Measurements from ENCODE around the gene SPDYE3.
"Not testable (repeated sequence)": the region's sequence is repeated elsewhere in the genome, so short reads cannot be mapped to it uniquely, and the experiment has no call there.

SPDYE3 gene

GRCh38 chr7:100271716-100272537 is 35.6 kb upstream of the SPDYE3 start:
- TF ChIP-seq, protein P1, sequence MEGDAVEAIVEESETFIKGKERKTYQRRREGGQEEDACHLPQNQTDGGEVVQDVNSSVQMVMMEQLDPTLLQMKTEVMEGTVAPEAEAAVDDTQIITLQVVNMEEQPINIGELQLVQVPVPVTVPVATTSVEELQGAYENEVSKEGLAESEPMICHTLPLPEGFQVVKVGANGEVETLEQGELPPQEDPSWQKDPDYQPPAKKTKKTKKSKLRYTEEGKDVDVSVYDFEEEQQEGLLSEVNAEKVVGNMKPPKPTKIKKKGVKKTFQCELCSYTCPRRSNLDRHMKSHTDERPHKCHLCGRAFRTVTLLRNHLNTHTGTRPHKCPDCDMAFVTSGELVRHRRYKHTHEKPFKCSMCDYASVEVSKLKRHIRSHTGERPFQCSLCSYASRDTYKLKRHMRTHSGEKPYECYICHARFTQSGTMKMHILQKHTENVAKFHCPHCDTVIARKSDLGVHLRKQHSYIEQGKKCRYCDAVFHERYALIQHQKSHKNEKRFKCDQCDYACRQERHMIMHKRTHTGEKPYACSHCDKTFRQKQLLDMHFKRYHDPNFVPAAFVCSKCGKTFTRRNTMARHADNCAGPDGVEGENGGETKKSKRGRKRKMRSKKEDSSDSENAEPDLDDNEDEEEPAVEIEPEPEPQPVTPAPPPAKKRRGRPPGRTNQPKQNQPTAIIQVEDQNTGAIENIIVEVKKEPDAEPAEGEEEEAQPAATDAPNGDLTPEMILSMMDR (IDR thresholded peaks at IDR 0.05; ENCODE audit: low read length, missing control alignments) = peak; percentile 15
- DNase-seq (ENCODE audit: low read depth) = peak; percentile 97
- H3K4me3 ChIP-seq (replicated peaks; ENCODE audit: low read depth, low read length) = peak overlapping the region; percentile 63

GRCh38 chr7:100272538-100272902 is 35.0 kb upstream of the SPDYE3 start:
- DNase-seq (ENCODE audit: low read depth) = not testable (repeated sequence)
- peak overlapping the region; percentile 63 for H3K4me3 ChIP-seq (replicated peaks; ENCODE audit: low read depth, low read length)

GRCh38 chr7:100275120-100275519 is 32.4 kb upstream of the SPDYE3 start:
- H3K4me3 ChIP-seq (replicated peaks; ENCODE audit: low read depth, low read length) = no peak overlapping the region
- TF ChIP-seq, protein P1 (IDR thresholded peaks at IDR 0.05; ENCODE audit: low read length, missing control alignments) = no peak
- no peak for DNase-seq (ENCODE audit: low read depth)

- H3K4me3 ChIP-seq (replicated peaks; ENCODE audit: low read depth, low read length); DNase-seq (ENCODE audit: low read depth): not testable (repeated sequence)
Observed at GRCh38 chr7:100276126-100276525, 31.4 kb upstream of the SPDYE3 start.

DNA sequence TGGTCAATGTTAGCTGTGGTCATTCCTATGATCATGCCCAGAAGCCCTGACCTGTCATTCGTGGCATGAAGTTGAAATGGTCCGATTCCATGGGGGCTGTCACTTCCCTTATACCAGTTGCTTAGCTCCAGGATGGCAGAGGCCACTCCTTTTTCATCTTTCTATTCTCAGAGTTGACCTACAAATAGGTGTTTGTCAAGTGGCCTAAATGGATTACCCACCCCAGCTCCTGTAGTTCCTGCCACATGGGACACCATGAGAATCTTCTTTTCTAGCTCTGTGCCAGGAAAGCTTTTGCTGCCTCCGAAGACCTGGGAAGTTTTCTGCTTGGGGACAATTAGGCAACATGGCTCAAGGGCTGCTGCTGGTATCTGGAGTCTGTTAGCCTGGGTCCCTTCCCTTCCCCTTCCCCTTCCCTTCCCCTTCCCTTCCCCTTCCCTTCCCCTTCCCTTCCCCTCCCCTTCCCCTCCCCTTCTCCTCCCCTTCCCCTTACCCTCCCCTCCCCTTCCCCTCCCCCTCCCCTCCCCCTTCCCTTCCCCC is 25.4 kb upstream of the SPDYE3 start:
- not testable (repeated sequence) for H3K4me3 ChIP-seq (replicated peaks; ENCODE audit: low read depth, low read length); DNase-seq (ENCODE audit: low read depth)

GRCh38 chr7:100283147-100283546 is 24.4 kb upstream of the SPDYE3 start:
- H3K4me3 ChIP-seq (replicated peaks; ENCODE audit: low read depth, low read length); DNase-seq (ENCODE audit: low read depth): not testable (repeated sequence)

DNA sequence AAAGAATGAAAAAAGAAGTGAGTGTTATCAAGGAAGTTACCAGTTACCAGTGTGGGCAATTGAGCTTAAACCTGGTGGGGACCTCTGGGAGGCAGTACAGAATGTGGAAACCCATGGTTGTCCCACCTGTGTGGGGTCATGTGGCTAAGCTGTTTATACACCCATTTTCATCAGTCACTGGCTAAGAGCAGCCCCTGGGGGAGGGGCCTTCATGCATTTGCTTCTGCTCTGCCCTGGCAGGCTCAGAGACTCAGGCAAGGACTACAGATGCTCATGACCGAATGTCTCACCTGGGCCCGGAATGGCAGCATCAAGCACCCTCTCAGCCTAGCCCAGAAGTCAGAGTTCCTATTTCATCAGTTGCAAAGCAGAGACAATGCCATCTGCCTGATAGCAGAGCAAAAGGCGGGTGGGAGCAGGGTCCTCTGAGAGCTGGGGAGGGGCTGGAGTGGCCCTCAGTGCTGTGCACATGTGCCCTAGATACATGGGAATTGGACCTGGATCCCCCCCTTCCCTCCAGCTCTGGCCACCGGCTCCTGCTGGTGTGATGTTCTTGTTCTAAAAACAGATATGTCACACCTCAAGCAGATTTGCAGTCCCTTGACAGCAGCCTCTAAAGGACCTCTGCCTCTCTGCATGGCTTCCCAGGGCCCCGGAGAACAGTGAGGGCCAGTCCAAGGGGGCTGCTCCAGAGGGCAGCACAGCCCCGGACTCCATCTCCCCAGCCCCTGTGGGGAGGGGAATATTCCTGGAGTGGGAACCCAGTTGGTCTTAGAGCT is 20.1 kb upstream of the SPDYE3 start:
- DNase-seq (ENCODE audit: low read depth); H3K4me3 ChIP-seq (replicated peaks; ENCODE audit: low read depth, low read length): not testable (repeated sequence)

GRCh38 chr7:100288258-100288657 is 19.2 kb upstream of the SPDYE3 start:
- DNase-seq (ENCODE audit: low read depth); H3K4me3 ChIP-seq (replicated peaks; ENCODE audit: low read depth, low read length): not testable (repeated sequence)

GRCh38 chr7:100292162-100292561 is 15.3 kb upstream of the SPDYE3 start:
- not testable (repeated sequence) for H3K4me3 ChIP-seq (replicated peaks; ENCODE audit: low read depth, low read length); DNase-seq (ENCODE audit: low read depth)

DNA sequence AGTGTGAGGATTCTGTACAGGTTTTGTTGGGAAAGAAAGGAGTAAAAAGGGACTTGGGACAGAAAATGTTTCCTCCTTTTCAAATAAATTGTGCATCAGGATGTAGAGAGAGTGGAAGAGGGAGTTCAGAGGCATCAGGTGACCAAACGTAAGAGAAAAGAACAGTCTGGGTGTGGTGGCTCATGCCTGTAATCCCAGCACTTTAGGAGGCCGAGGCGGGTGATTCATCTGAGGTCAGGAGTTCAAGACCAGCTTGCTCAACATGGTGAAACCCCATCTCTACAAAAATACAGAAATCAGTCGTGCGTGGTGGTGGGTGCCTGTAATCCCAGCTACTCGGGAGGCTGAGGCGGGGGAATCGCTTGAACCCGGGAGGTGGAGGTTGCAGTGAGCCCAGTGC is 12.2 kb upstream of the SPDYE3 start:
- DNase-seq (ENCODE audit: low read depth) = peak; percentile 18
- not testable (repeated sequence) for H3K4me3 ChIP-seq (replicated peaks; ENCODE audit: low read depth, low read length)

- H3K4me3 ChIP-seq (replicated peaks; ENCODE audit: low read depth, low read length); DNase-seq (ENCODE audit: low read depth): not testable (repeated sequence)
Observed at GRCh38 chr7:100297852-100298631, 9.5 kb upstream of the SPDYE3 start.

DNA sequence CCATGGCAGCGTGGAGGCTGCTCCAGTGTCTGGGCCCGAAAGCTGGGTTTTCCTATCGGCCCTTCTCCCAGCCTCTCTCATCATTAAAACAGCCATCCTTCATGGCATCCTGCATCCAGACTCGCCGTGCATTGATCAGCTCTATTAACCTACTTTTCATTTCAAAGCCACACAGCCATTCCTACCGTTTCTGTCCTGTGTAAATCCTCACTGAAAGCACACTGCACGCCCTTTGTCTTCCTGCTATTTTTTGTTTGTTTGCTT is 8.9 kb upstream of the SPDYE3 start:
- not testable (repeated sequence) for H3K4me3 ChIP-seq (replicated peaks; ENCODE audit: low read depth, low read length); DNase-seq (ENCODE audit: low read depth)

GRCh38 chr7:100304526-100304925 is 3.0 kb upstream of the SPDYE3 start:
- not testable (repeated sequence) for H3K4me3 ChIP-seq (replicated peaks; ENCODE audit: low read depth, low read length); DNase-seq (ENCODE audit: low read depth)

GRCh38 chr7:100318329-100318728 is 10.8 kb downstream of the SPDYE3 start:
- H3K4me3 ChIP-seq (replicated peaks; ENCODE audit: low read depth, low read length); DNase-seq (ENCODE audit: low read depth): not testable (repeated sequence)

DNA sequence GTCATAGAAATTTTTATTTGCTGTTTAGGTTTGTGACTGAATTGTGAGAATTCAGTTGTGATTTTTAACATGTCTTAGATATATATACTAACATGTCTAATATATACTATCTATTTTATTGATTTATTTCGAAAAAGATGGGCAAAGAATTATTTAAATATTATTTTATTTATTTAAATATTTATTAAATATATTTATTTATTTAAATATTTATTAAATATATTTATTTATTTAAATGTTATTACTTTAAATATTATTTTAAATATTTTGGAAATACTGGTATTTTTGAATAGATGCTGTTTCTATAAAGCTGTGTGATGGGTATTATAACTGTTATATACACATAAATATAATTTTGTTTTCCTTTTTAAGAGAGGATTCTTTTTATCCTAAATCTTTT is 14.1 kb downstream of the SPDYE3 start:
- not testable (repeated sequence) for H3K4me3 ChIP-seq (replicated peaks; ENCODE audit: low read depth, low read length); DNase-seq (ENCODE audit: low read depth)

- not testable (repeated sequence) for H3K4me3 ChIP-seq (replicated peaks; ENCODE audit: low read depth, low read length); DNase-seq (ENCODE audit: low read depth)
Observed at GRCh38 chr7:100324194-100324593, 16.7 kb downstream of the SPDYE3 start.
